OCI-LY1 (cell line): ENCODE results near the gene CAMTA1.

ENCODE experiments used
- EZH2 ChIP-seq: fragments of 200-600 bp; sonication (generic), shearing (Covaris generic); IDR thresholded peaks from 2 replicates; pipeline ENCODE4 v1.8.0; 2017; ENCODE audit warnings: borderline replicate concordance, mixed run types, mild to moderate bottlenecking, antibody characterized with exemption, low read length, moderate library complexity, mixed read lengths
- TF ChIP-seq, protein P1 (sequence below): fragments of 200-600 bp; sonication (generic), shearing (Covaris generic); IDR thresholded peaks from 2 replicates; pipeline ENCODE4 v1.5.1; 2017; ENCODE audit warnings: mild to moderate bottlenecking, antibody characterized with exemption, low read length, moderate library complexity, mixed read lengths

DNA sequence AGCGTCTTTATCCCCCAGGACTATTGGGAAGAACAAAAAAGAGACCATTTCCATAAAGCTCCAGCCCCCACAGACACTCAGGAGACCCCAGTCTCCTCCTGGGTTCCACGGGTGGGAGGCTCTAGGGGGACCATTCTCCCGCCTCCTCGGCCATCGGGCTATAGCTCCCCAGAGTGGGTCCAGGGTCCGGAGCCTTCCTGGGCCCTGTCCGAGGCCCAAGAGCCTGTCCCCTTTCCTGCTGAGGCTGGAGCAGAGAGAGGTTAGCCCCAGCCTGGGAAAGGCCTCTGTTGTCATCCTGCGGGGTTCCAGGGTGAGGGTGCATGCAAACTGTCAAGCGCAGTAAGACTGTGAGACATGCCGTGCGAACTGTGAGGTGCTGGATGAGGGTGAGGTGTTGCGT is 166.3 kb downstream of the CAMTA1 start:
- TF ChIP-seq, protein P1, sequence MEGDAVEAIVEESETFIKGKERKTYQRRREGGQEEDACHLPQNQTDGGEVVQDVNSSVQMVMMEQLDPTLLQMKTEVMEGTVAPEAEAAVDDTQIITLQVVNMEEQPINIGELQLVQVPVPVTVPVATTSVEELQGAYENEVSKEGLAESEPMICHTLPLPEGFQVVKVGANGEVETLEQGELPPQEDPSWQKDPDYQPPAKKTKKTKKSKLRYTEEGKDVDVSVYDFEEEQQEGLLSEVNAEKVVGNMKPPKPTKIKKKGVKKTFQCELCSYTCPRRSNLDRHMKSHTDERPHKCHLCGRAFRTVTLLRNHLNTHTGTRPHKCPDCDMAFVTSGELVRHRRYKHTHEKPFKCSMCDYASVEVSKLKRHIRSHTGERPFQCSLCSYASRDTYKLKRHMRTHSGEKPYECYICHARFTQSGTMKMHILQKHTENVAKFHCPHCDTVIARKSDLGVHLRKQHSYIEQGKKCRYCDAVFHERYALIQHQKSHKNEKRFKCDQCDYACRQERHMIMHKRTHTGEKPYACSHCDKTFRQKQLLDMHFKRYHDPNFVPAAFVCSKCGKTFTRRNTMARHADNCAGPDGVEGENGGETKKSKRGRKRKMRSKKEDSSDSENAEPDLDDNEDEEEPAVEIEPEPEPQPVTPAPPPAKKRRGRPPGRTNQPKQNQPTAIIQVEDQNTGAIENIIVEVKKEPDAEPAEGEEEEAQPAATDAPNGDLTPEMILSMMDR: no peak
- no peak for TF ChIP-seq EZH2
